ENCODE measurements around the gene SECTM1.

Gene SECTM1

DNA sequence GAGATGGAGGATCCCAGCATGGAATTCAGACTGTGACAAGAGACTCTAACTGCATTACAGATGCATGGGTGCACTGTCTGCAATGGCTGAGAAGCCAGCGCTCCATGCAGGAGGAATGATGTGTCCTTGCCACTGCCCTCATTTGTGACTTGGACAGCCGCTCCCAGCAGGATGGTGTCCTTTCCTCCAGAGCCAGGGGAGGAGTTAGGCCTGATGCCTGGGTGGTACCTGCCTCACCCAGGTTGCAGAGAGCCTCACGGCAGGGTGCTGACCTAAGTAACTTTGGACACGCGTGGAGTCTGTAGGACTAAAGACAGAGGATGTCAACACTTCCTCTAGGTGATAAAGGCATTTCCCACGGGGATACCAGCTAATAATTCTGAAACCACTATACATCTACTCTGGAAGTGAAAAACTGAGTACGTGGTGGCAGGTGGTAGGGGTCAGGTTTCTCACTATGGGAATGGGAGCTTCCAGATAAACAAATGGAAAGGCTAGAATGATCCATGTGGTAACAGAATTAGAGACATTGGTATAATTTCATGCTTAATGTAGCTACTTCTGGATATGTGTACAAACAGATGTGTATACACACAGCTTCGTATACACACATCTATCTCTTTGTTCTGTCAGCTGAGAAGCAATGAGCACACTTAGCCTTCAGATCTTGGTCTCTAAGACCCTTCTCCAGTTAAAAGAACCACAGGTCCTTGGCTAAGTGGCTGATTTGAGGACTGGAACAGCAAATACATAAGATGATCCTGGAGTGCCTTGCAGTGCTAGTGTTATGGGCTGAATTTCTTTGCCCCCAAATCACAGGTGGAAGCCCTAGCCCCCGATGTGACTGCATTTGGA, 46.3 kb downstream of the SECTM1 start:
- no peak for DNase-seq (ENCODE audit: low spot score)
- TF ChIP-seq, protein P1, sequence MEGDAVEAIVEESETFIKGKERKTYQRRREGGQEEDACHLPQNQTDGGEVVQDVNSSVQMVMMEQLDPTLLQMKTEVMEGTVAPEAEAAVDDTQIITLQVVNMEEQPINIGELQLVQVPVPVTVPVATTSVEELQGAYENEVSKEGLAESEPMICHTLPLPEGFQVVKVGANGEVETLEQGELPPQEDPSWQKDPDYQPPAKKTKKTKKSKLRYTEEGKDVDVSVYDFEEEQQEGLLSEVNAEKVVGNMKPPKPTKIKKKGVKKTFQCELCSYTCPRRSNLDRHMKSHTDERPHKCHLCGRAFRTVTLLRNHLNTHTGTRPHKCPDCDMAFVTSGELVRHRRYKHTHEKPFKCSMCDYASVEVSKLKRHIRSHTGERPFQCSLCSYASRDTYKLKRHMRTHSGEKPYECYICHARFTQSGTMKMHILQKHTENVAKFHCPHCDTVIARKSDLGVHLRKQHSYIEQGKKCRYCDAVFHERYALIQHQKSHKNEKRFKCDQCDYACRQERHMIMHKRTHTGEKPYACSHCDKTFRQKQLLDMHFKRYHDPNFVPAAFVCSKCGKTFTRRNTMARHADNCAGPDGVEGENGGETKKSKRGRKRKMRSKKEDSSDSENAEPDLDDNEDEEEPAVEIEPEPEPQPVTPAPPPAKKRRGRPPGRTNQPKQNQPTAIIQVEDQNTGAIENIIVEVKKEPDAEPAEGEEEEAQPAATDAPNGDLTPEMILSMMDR (IDR thresholded peaks at IDR 0.05): no peak
- Histone ChIP-seq H3K27ac (no peak overlapping the region), H3K4me3 (no peak overlapping the region)

DNA sequence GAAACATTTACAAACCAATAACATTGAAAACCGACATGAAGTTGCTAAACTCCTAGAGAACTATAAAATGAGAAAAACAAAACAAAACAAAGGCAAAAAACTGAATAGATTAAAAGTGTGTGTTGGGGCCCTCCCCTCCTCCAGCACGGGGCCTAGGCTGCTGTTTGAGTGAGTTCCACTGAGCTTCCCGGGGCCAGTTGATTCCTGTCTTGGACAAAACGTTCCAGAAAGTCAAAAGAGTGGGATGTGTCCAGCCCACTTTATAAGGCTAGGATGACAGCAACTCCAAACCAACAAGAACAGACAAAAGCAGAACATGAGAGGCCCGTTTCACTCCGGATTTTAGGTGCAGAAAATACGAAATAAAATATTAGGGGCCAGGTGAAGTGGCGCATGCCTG, 48.4 kb downstream of the SECTM1 start:
- TF ChIP-seq, protein P1 (IDR thresholded peaks at IDR 0.05): no peak
- H3K27ac ChIP-seq: no peak overlapping the region

DNA sequence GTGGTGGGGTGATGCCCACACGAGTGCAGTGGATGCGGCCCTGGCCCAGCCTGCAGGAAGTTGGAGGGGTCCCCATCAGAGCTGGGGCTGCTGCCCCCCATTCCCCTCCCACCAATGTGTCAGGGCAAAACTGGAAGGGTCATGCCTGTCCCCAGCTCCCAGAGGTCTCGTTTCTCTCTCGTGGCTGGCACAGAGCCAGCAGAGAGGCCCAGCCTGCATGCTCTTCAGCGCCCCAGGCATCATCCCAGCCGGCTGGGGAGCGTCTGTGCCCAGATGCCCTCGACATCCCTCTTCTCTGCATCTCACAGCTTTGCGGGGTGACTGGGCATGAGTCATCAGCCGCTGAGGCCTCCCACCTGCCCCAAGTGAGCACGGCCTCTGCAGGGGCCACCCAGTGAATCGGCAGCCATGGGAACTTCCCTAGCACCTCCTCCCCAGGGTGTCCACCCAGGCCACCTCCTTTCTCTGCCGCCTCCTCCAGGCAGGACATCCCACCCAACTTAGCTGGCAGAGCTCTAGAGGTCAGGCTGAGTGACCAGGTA, 50.3 kb downstream of the SECTM1 start:
- TF ChIP-seq, protein P1 (IDR thresholded peaks at IDR 0.05): no peak
- Histone ChIP-seq H3K27ac (no peak overlapping the region), H3K4me3 (no peak overlapping the region)
- DNase-seq (ENCODE audit: low spot score): no peak

More for the DNA sequence above, 48.4 kb downstream of the SECTM1 start:
- DNase-seq (ENCODE audit: low spot score): no peak
- no peak overlapping the region for H3K4me3 ChIP-seq

DNA sequence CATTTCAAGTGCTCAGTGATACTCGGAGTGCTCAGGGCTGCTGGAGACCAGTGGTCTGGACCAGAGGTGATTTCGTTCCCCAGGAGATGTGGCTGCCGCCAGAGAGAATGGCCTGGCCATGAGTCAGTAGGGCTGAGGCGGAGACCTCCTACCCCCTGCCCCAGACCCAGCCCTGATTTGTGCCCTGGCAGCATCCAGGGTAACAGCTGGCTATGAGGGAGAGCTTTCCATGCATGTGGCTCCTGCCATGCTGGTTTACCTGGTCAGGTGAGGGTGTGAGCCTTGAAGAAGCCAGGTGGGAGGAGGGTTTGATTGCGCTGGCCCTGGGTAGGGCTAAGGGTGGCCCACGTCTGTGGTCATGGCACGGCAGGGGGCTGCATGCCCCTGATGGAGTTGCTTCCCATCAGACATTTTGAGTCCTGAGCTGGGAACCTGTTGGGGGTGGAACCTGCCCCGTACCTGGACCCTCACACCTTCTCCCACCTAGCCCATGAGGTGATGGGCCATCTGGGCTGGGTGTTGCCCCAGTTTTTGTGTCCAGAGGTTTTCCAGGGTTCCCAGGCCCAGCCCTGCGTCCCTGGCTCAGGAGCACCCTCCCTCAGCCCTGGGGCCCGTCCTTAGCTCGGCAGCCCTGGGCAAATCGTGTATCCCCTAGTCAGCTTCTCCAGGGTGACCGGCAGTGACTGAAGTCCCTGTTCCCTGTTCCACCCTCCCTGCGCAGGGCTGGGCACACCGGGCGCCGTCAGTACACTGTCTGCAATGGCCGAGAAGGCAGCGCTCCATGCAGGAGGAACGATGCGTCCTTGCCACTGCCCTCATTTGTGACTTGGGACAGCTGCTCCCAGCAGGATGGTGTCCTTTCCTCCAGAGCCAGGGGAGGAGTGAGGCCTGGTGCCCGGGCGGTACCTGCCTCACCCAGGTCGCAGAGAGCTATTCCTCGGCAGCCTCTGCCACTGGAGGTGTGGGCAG, 51.0 kb downstream of the SECTM1 start:
- TF ChIP-seq, protein P1 (IDR thresholded peaks at IDR 0.05): no peak
- H3K27ac ChIP-seq: no peak overlapping the region
- no peak overlapping the region for H3K4me3 ChIP-seq
- no peak for DNase-seq (ENCODE audit: low spot score)

DNA sequence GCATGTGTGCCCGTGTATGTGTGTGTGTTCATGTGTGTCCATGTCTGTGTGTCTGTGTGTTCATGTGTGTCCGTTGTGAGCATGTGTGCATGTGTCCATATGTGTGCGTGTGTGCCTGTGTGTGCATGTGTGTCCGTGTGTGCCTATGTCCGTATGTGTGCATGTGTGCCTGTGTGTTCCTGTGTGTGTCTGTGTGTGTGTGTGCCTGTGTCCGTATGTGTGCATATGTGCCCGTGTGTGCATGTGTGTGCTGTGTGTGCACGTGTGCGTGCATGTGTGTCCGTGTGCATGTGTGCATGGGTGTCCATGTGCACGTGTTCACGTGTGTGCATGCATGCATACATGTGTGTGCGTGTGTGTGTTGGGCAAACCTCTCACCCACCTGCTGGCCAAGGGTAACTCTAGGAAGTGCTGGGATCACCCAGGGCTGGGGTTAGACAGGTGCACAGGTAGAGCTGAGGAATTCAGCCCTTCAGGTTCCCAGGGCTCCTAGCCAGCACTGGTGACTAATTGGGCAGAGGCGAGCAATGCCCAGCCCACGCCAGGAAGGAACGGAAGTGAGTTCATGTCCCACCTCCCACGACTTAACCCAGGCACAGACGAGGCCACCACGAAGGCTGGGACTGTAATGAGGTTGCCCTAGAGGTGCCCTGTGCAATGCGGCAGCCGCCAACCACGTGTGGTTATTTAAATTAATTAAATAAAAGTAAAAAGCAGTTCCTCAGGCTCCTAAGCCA, 51.9 kb downstream of the SECTM1 start:
- Histone ChIP-seq H3K27ac (no peak overlapping the region), H3K4me3 (no peak overlapping the region)
- TF ChIP-seq, protein P1 (IDR thresholded peaks at IDR 0.05): no peak
- DNase-seq (ENCODE audit: low spot score): no peak

DNA sequence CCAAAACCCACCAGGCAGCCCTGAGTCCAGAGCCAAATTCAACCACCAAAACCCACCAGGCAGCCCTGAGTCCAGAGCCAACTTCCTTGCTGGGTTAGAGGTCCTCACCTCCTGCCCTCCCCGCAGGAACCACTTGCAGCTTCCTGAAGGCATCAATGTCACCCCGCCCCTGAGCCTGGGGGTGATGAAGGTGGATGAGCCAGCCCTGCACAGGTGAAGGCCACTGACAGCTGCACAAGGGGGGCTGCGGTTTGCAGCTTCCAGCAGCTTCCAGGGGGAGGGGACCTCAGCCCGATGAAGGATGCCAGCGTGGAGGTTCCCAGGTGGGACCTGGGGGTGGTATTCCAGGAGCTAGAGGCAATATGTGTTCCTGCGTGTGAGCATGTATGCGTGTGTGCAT, 52.5 kb downstream of the SECTM1 start:
- no peak overlapping the region for H3K4me3 ChIP-seq
- H3K27ac ChIP-seq: no peak overlapping the region
- TF ChIP-seq, protein P1 (IDR thresholded peaks at IDR 0.05): no peak
- no peak for DNase-seq (ENCODE audit: low spot score)

Data from coronary artery (tissue), 2 donors.